Measurements from ENCODE around the gene ENOSF1. TPM values are rescaled to one million over a fixed set of nuclear protein-coding genes. Genes with fewer than 3 reads are reported as not detected.
"Not testable (repeated sequence)": the region's sequence is repeated elsewhere in the genome, so short reads cannot be mapped to it uniquely, and the experiment has no call there.

ENOSF1 gene
- polyA plus RNA-seq, 6 donors from 2014 or later, result 0.53 to 6.6 (median 1.3) TPM

DNA sequence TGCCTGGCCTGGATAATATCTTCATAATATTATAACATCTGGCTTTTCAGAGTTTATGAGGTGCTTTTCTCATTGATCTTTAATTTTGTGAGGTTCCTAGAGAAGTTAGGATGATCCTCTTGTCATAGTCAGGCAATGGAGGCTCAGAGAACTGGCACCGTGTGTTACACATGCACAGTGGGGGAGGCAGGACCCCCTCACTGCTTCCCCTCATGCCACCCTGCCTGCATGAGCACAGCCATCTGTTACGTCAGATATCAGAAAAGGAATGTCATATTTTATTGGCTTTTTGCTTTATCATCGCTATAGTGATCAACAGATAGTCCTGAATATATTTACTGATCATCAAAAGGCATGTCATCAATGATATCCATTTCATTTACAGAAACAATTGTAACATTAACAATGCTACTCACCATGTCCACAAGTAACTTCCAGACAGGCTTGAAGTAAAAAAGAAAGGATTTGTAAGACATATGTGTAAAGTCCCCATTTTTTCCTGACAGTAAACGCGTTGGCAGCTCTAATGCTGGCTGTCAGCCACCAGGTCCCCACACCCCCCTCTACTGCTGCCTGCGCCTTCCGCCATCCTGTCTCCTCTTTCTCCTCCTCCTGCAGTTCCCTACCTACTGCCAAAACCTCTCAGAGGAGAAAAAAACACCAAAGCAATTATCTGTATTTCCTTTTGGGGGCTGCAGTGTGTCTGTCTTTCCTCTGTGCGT, 18.8 kb downstream of the ENOSF1 start:
- Mint-ChIP-seq H3K27ac (no peak overlapping the region), H3K4me1 (no peaks in the 10 kb centered on the region), H3K9me3 (no peaks in the 10 kb centered on the region), H3K27me3 (no peaks in the 10 kb centered on the region), H3K36me3 (no peaks in the 10 kb centered on the region), H3K4me3 (no peak overlapping the region)
- DNase-seq (no peak), ATAC-seq (ENCODE audit: low read depth in 2 of 2) (no peak)

DNA sequence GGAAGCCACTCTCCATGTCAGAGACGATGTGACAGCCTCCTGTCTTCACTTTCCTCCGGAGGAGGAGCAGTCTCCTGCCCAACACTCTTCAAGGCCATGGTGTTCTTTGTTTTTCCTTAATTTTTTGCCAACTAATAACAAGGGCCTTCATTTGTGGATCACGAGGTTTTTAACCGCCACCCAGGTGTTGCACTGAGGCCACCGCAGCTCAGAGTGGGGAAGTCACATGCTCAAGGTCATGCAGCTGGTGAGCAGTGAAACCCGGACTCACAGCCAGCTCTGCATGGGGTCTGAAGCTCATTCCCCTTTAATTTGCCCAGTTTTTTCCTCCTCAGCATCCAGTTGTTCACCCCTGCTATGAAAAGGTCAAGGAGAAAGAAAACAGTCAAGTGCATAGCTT, 19.6 kb downstream of the ENOSF1 start:
- no peaks in the 10 kb centered on the region for H3K9me3 Mint-ChIP-seq
- H3K4me1 Mint-ChIP-seq, result no peaks in the 10 kb centered on the region
- H3K27me3 Mint-ChIP-seq, result no peaks in the 10 kb centered on the region
- no peak overlapping the region for H3K4me3 Mint-ChIP-seq
- no peaks in the 10 kb centered on the region for H3K36me3 Mint-ChIP-seq
- H3K27ac Mint-ChIP-seq, result no peak overlapping the region
- no peak for ATAC-seq (ENCODE audit: low read depth in 2 of 2)
- no peak for DNase-seq

GRCh38 chr18:688323-688722, 24.1 kb downstream of the ENOSF1 start:
- Mint-ChIP-seq H3K4me3 (no peak overlapping the region), H3K36me3 (no peaks in the 10 kb centered on the region), H3K27me3 (no peaks in the 10 kb centered on the region), H3K9me3 (no peaks in the 10 kb centered on the region), H3K27ac (no peak overlapping the region), H3K4me1 (no peaks in the 10 kb centered on the region)
- ATAC-seq (ENCODE audit: low read depth in 2 of 2), result no peak
- no peak for DNase-seq

DNA sequence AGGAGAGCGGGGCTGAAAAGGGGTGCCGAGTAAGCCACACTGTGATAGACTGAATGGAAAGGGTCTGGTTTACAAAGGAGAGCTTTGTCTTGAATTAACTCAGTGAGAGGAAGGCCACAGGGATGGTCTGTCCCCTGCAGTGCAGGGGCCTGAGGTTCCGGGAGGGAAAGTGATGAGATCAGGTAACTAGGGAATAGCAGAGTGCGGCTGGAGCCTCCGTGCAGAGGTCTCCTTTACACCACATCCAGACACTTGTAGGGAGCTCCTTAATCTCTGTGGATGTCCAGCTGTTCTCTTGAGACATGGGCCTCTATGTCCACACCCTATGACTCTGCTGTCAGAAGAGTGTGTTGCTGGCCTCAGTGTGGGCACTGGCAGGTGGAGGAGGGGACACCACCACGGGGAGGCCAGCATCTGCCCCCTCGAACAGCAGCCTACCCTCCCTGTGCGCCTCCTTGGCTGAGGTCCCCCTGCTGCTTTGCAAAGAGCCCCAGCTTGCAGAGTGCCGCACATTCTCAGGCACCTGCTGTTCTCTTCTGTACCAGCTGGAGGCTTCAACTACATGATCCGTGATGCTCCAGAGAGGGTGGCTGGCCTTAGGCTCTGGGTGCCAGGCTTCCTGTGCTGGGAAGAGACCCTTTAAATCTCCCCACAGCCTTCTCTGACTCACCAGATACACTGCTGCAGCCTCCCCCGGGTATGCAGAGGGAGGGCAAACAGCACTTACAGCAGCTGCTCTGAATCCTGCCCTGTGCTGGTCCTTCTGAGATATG, 25.9 kb downstream of the ENOSF1 start:
- Mint-ChIP-seq H3K27ac (no peak overlapping the region), H3K9me3 (no peaks in the 10 kb centered on the region), H3K4me3 (no peak overlapping the region), H3K36me3 (no peaks in the 10 kb centered on the region), H3K4me1 (no peaks in the 10 kb centered on the region), H3K27me3 (no peaks in the 10 kb centered on the region)
- no peak for DNase-seq
- no peak for ATAC-seq (ENCODE audit: low read depth in 2 of 2)

GRCh38 chr18:685438-685837, 27.0 kb downstream of the ENOSF1 start:
- no peaks in the 10 kb centered on the region for H3K9me3 Mint-ChIP-seq
- H3K4me1 Mint-ChIP-seq, result no peaks in the 10 kb centered on the region
- no peak overlapping the region for H3K4me3 Mint-ChIP-seq
- no peaks in the 10 kb centered on the region for H3K27me3 Mint-ChIP-seq
- H3K36me3 Mint-ChIP-seq, result no peaks in the 10 kb centered on the region
- H3K27ac Mint-ChIP-seq, result no peak overlapping the region
- no peak for ATAC-seq (ENCODE audit: low read depth in 2 of 2)
- DNase-seq, result no peak

DNA sequence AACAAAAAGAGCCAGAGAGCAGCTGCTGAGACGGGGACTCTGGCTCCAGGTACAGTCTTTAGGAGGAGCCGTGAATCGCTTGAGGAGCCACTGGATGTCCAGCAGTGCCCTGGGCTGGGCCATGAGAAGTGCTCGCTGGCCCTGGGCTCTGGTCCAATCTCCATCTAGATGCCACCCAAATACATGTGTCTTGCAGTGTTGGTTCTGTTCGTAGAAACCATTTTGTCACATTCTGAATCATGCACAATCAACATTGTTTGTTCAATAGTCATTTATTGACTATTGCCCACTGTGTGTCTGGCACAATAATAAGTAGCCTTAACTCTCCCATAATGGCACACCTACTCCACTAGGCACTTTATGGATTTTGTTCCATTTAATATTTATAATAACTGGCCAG, 28.9 kb downstream of the ENOSF1 start:
- no peaks in the 10 kb centered on the region for H3K36me3 Mint-ChIP-seq
- H3K27me3 Mint-ChIP-seq, result no peaks in the 10 kb centered on the region
- H3K27ac Mint-ChIP-seq, result no peak overlapping the region
- H3K9me3 Mint-ChIP-seq, result no peaks in the 10 kb centered on the region
- no peak for DNase-seq
- no peak overlapping the region for H3K4me3 Mint-ChIP-seq
- H3K4me1 Mint-ChIP-seq, result no peaks in the 10 kb centered on the region
- ATAC-seq (ENCODE audit: low read depth in 2 of 2), result no peak

DNA sequence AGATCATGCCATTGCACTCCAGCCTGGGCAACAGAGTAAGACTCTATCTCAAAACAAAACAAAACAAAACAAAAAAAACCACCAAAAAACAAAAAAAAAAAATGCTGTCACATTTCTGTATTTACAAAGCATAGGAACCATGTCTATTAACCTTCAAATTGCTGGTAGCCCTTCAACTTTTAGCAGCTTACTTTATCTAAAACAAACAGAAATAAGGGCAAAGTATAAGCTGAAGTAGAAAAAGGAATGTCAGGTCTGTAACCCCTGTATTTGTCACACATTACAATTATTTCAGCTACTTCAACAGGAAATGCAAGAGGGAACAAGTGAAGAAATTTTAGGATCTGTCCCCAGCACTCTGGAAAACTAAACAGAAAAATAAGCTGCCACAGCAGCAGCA, 29.6 kb downstream of the ENOSF1 start:
- no peak for DNase-seq
- Mint-ChIP-seq H3K27me3 (no peaks in the 10 kb centered on the region), H3K4me1 (no peaks in the 10 kb centered on the region), H3K36me3 (no peaks in the 10 kb centered on the region), H3K27ac (no peak overlapping the region), H3K9me3 (no peaks in the 10 kb centered on the region), H3K4me3 (no peak overlapping the region)
- ATAC-seq (ENCODE audit: low read depth in 2 of 2), result no peak

- Mint-ChIP-seq H3K27ac (peak overlapping the region in 1 of 6 donors; percentile 85), H3K4me3 (peak overlapping the region in 1 of 8 donors; percentile 13)
- ATAC-seq (ENCODE audit: low read depth in 2 of 2); H3K4me1 Mint-ChIP-seq; H3K9me3 Mint-ChIP-seq; DNase-seq; H3K27me3 Mint-ChIP-seq; H3K36me3 Mint-ChIP-seq: not testable (repeated sequence)
Observed at GRCh38 chr18:682416-682815, 30.0 kb downstream of the ENOSF1 start.

DNA sequence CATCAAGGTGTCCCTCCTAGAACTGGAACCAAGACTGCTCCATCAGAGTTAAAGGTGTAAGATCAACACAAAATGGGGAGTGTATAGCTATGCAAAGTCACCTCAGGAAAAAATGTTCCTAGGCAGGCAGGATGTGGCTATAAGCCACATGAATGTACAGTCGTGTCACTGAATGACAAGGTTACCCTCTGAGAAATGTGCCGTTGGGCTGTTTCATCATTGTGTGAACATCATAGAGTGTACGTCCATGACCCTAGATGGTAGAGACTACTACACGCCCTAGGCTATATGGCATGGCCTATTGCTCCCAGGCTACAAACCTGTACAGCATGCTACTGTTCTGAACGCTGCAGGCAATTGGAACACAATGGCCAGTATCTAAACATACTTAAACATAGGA, 30.4 kb downstream of the ENOSF1 start:
- DNase-seq (no peak), ATAC-seq (ENCODE audit: low read depth in 2 of 2) (no peak)
- H3K27me3 Mint-ChIP-seq, result no peaks in the 10 kb centered on the region
- H3K4me1 Mint-ChIP-seq, result no peaks in the 10 kb centered on the region
- no peak overlapping the region for H3K4me3 Mint-ChIP-seq
- H3K36me3 Mint-ChIP-seq, result no peaks in the 10 kb centered on the region
- H3K27ac Mint-ChIP-seq, result no peak overlapping the region
- H3K9me3 Mint-ChIP-seq, result no peaks in the 10 kb centered on the region

DNA sequence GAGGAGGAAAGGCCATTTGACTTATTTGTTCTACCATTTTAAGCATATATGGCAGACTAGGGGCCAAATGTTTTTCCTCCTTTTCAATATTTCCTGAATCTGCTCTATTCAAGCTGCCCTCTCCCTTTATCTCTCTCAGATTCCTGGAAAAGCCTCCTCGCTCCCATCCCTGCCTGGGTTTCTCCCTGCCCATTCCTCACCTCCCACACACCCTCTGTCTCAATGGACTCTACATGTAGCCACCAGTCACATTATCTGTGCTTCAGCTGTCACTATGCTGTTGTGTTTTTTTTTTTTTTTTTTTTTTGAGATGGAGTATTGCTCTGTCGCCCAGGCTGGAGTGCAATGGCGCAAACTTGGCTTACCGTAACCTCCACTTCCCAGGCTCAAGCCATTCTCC, 32.0 kb downstream of the ENOSF1 start:
- H3K4me3 Mint-ChIP-seq, result no peak overlapping the region
- peak overlapping the region in 1 of 6 donors; percentile 32 for H3K27ac Mint-ChIP-seq
- no peaks in the 10 kb centered on the region for H3K4me1 Mint-ChIP-seq
- no peaks in the 10 kb centered on the region for H3K27me3 Mint-ChIP-seq
- ATAC-seq (ENCODE audit: low read depth in 2 of 2) (no peak), DNase-seq (no peak)
- H3K36me3 Mint-ChIP-seq, result no peaks in the 10 kb centered on the region
- no peaks in the 10 kb centered on the region for H3K9me3 Mint-ChIP-seq

GRCh38 chr18:679516-679915, 32.9 kb downstream of the ENOSF1 start:
- H3K4me1 Mint-ChIP-seq, result no peaks in the 10 kb centered on the region
- DNase-seq (no peak), ATAC-seq (ENCODE audit: low read depth in 2 of 2) (no peak)
- H3K27ac Mint-ChIP-seq, result no peak overlapping the region
- H3K27me3 Mint-ChIP-seq, result no peaks in the 10 kb centered on the region
- H3K9me3 Mint-ChIP-seq, result no peaks in the 10 kb centered on the region
- no peaks in the 10 kb centered on the region for H3K36me3 Mint-ChIP-seq
- H3K4me3 Mint-ChIP-seq, result no peak overlapping the region

DNA sequence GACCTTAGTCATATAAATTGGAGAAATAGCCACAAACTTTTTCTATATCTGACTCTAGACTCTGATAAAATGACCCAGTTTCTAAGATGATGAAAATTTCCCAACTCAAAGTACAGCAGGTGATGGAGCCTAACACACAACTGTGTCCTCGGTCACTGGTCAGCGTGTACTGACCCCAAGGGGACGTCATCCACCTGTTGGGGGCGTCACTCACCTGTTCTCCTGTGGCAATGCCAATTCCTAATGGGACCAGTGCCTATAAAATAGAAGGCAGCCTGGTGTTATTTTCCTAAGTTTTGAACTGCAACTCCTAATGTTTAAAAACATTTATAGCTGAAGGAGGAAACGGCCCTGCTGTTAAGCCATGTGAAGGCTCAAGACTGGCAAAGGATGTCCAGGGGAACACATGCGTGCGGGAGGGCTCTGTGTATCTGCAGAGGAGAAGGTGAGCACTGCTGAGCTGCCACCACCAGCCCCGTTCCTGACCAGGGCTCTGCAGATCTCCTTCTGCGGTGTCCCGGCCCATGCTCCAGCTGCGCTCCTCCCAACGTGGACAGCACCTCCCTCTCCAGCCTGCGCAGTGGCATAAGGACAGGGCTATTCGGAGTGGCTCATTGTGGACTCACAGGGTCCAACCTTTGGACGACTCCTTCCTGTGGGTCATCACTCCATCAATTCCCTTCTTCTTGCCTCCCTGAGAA, 33.8 kb downstream of the ENOSF1 start:
- Mint-ChIP-seq H3K9me3 (no peaks in the 10 kb centered on the region), H3K4me1 (no peaks in the 10 kb centered on the region), H3K4me3 (no peak overlapping the region), H3K27me3 (no peaks in the 10 kb centered on the region), H3K36me3 (no peaks in the 10 kb centered on the region), H3K27ac (peak overlapping the region in 1 of 6 donors; percentile 21)
- no peak for ATAC-seq (ENCODE audit: low read depth in 2 of 2)
- no peak for DNase-seq

- no peaks in the 10 kb centered on the region for H3K27me3 Mint-ChIP-seq
- H3K27ac Mint-ChIP-seq, result no peak overlapping the region
- no peaks in the 10 kb centered on the region for H3K36me3 Mint-ChIP-seq
Observed at GRCh38 chr18:677951-678381, 34.5 kb downstream of the ENOSF1 start.

DNA sequence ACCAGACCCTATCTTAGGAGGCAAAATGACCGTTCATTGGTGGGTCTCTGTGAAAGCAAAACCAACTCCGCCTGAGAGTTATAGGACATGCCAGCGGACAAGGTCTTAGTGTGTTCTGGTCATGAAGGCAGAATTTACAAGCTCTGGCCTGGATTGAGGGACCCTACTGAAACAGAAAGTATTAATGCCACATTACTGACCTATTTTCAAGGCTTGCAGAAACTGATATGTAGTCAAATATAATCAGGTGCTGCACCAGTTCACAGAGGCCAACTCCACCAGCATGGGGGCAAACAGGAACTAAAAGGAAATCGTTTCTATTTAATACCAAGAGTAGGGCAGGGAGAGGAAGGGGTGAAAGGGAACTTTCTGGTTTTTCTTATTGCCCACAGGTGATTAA, 35.3 kb downstream of the ENOSF1 start:
- Mint-ChIP-seq H3K9me3 (no peaks in the 10 kb centered on the region), H3K36me3 (no peaks in the 10 kb centered on the region), H3K27ac (no peak overlapping the region), H3K4me3 (no peak overlapping the region), H3K27me3 (no peaks in the 10 kb centered on the region), H3K4me1 (no peaks in the 10 kb centered on the region)
- DNase-seq, result no peak
- no peak for ATAC-seq (ENCODE audit: low read depth in 2 of 2)

More at GRCh38 chr18:677951-678381, 34.5 kb downstream of the ENOSF1 start:
- DNase-seq, result no peak
- no peaks in the 10 kb centered on the region for H3K4me1 Mint-ChIP-seq
- H3K9me3 Mint-ChIP-seq, result no peaks in the 10 kb centered on the region
- ATAC-seq (ENCODE audit: low read depth in 2 of 2), result no peak
- H3K4me3 Mint-ChIP-seq, result no peak overlapping the region
